ENCODE data around the gene PSMD14. TPM values are rescaled to one million over a fixed set of nuclear protein-coding genes. Genes with fewer than 3 reads are reported as not detected.

Gene PSMD14
- total RNA-seq, 6 donors from 2014 or later, result 18.9 to 56.2 (median 34.8) TPM

DNA sequence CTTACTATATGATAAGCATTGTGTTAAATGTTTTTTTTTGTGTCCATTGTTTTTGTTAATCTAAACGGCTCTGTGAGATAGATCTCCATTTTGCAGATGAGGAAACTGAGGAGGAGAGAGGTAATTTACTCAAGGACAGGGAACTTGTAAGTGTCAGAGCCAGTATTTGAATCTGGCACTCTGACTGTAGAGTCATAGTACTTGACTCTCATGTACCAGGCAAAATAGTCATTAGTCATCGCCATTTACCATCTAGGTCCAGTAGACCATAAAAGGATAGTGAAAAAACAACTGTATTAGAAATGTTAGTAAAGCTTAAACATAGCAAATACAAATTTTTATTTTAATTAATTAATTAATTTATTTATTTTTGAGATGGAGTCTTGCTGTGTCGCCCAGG is 4.8 kb downstream of the PSMD14 start:
- TF ChIP-seq, protein P1, sequence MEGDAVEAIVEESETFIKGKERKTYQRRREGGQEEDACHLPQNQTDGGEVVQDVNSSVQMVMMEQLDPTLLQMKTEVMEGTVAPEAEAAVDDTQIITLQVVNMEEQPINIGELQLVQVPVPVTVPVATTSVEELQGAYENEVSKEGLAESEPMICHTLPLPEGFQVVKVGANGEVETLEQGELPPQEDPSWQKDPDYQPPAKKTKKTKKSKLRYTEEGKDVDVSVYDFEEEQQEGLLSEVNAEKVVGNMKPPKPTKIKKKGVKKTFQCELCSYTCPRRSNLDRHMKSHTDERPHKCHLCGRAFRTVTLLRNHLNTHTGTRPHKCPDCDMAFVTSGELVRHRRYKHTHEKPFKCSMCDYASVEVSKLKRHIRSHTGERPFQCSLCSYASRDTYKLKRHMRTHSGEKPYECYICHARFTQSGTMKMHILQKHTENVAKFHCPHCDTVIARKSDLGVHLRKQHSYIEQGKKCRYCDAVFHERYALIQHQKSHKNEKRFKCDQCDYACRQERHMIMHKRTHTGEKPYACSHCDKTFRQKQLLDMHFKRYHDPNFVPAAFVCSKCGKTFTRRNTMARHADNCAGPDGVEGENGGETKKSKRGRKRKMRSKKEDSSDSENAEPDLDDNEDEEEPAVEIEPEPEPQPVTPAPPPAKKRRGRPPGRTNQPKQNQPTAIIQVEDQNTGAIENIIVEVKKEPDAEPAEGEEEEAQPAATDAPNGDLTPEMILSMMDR (IDR thresholded peaks at IDR 0.05), result no peak
- no peak for TF ChIP-seq POLR2A (IDR thresholded peaks at IDR 0.05)
- no peak for TF ChIP-seq POLR2AphosphoS5 (IDR thresholded peaks at IDR 0.05)
- no peak for TF ChIP-seq EP300 (IDR thresholded peaks at IDR 0.05)
- peaks cover 0 to 24% (median 12%) of the 10 kb centered on the region in 4 donors for H3K4me1 ChIP-seq
- H3K9me3 ChIP-seq, result no peaks in the 10 kb centered on the region
- 89% methylated on average over 3 of the region's 3 CpGs for whole genome bisulfite sequencing, 2 donors
- ATAC-seq (ENCODE audit: low FRiP score in 2 of 2) (no peak), DNase-seq (no peak)
- no peaks in the 10 kb centered on the region for H3K36me3 ChIP-seq
- no peak overlapping the region for H3K4me3 ChIP-seq
- no peaks in the 10 kb centered on the region for H3K27me3 ChIP-seq
- H3K27ac ChIP-seq, result no peak overlapping the region

DNA sequence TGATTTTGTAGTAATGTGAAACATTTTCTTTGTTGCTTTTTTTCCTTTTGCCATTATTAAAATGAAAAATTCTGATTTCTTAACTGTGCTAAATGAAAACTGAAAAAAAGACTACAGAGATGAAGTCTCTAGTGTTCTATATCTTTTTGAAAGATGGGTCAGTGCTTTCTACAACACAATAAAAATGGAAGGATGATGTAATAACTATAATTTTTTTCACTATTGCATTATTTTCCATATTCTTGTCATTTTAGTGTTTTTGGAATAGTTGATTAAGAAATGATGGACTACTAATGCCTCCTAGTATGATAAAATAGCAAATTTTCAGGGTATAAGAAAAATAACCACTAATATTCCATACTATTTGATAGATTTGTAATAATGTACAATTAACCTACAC is 7.2 kb downstream of the PSMD14 start:
- no peak for ATAC-seq (ENCODE audit: low FRiP score in 2 of 2)

DNA sequence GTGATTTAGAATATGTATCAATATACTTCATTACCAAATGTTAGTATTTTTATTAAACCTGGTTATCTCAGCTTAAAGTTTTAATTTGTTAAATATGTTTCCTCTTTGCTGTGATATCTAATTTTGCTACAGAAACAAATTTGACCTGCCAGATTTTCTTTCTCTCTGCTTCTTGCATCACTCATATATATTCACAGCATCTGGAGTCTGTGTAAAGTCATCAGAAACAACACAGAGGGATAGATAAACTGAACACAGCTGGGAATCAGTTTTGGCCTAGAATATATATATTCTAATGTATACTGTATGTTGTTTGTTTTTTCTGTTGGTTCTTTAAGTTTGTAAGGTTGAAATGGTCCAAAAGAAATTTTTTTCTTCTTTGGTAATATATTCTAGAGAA is 8.5 kb downstream of the PSMD14 start:
- H3K36me3 ChIP-seq, result peaks cover 0 to 7% (median 4%) of the 10 kb centered on the region in 4 donors
- no peak overlapping the region for H3K27ac ChIP-seq
- no peak overlapping the region for H3K4me3 ChIP-seq
- ATAC-seq (ENCODE audit: low FRiP score in 2 of 2) (no peak), DNase-seq (no peak)
- no peaks in the 10 kb centered on the region for H3K27me3 ChIP-seq
- TF ChIP-seq POLR2AphosphoS5 (IDR thresholded peaks at IDR 0.05), result no peak
- H3K4me1 ChIP-seq, result no peaks in the 10 kb centered on the region
- H3K9me3 ChIP-seq, result no peaks in the 10 kb centered on the region

More for the DNA sequence above, 7.2 kb downstream of the PSMD14 start:
- Histone ChIP-seq H3K27me3 (no peaks in the 10 kb centered on the region), H3K4me3 (no peak overlapping the region), H3K9me3 (no peaks in the 10 kb centered on the region), H3K27ac (no peak overlapping the region), H3K36me3 (no peaks in the 10 kb centered on the region), H3K4me1 (peaks cover 0 to 7% (median 0%) of the 10 kb centered on the region in 4 donors)
- TF ChIP-seq POLR2A (IDR thresholded peaks at IDR 0.05) (no peak), POLR2AphosphoS5 (IDR thresholded peaks at IDR 0.05) (no peak), EP300 (IDR thresholded peaks at IDR 0.05) (no peak)
- TF ChIP-seq, protein P1 (IDR thresholded peaks at IDR 0.05), result no peak
- DNase-seq, result no peak

DNA sequence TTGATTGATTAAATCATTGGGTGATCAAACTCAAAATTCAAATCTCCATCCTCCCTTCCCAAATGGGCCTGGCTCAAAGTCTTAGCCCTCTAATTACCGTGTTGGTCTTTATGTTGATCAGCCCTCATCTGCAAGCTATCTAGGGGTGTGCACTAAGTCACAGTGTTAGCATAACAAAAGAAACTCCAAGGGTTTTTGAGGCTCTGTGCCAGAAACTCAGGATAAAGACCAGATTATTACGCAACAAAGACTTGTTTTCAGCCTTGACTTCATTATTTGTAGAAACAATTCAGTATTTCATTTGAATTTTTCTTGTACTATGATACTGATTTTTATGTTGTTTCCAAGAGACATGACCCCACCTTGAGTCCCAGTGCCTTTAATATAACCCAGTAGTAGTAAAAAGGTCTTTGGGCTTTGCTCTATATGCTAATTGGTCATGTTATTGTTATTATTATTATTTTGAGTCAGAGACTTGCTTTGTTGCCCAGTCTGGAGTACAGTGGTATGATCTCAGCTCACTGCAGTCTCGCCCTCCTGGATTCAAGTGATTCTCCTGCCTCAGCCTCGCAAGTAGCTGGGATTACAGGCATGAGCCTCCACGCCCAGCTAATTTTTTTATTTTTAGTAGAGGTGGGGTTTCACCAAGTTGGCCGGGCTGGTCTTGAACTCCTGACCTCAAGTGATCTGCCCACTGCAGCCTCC is 13.9 kb downstream of the PSMD14 start:
- DNase-seq, result no peak
- no peaks in the 10 kb centered on the region for H3K9me3 ChIP-seq

DNA sequence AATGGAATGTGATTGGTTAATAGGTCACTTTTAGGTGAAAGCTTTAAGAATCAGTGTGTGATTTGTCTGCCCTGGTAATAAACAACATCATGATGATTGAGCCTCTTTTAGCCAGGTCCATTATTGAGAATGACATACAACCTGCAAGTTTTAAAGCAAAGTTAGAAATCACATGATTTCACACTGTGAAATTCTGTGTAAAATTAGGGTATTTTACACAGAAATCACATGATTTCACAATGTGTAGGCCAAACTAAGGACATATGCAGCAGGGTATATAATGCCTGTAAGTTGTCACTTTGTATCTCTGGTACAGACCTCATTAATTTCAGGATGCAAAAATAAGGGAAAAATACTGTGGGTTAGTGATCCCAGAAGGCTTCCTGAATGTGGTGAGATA is 16.7 kb downstream of the PSMD14 start:
- H3K27me3 ChIP-seq, result no peaks in the 10 kb centered on the region
- no peak overlapping the region for H3K4me3 ChIP-seq
- TF ChIP-seq EP300 (IDR thresholded peaks at IDR 0.05), result no peak
- TF ChIP-seq POLR2A (IDR thresholded peaks at IDR 0.05), result no peak
- TF ChIP-seq, protein P1 (IDR thresholded peaks at IDR 0.05), result no peak
- TF ChIP-seq POLR2AphosphoS5 (IDR thresholded peaks at IDR 0.05), result no peak
- H3K36me3 ChIP-seq, result peaks cover 0 to 24% (median 10%) of the 10 kb centered on the region in 4 donors
- DNase-seq (no peak), ATAC-seq (ENCODE audit: low FRiP score in 2 of 2) (no peak)
- H3K9me3 ChIP-seq, result no peaks in the 10 kb centered on the region
- no peak overlapping the region for H3K27ac ChIP-seq
- no peaks in the 10 kb centered on the region for H3K4me1 ChIP-seq

More for the DNA sequence above, 13.9 kb downstream of the PSMD14 start:
- no peaks in the 10 kb centered on the region for H3K4me1 ChIP-seq
- TF ChIP-seq EP300 (IDR thresholded peaks at IDR 0.05), result no peak
- TF ChIP-seq, protein P1 (IDR thresholded peaks at IDR 0.05), result no peak
- no peak for TF ChIP-seq POLR2AphosphoS5 (IDR thresholded peaks at IDR 0.05)
- no peak overlapping the region for H3K27ac ChIP-seq
- WGBS, 2 donors, result 94 to 96% methylated on average over 6 of the region's 6 CpGs
- ATAC-seq (ENCODE audit: low FRiP score in 2 of 2), result no peak
- H3K4me3 ChIP-seq, result no peak overlapping the region
- H3K27me3 ChIP-seq, result no peaks in the 10 kb centered on the region
- peaks cover 0 to 24% (median 10%) of the 10 kb centered on the region in 4 donors for H3K36me3 ChIP-seq

All from upper lobe of left lung (tissue), 6 donors.